Calu3 (cell line): ENCODE data around the gene UQCRC1. TPM values are rescaled to one million over a fixed set of nuclear protein-coding genes. Genes with fewer than 3 reads are reported as not detected.

Source experiments
- BruUV-seq: library from RNA; stranded (reverse); fragments of 400-500 nt; replicated peaks from 2 replicates; lab custom pipeline; 2021; lab: Mats Ljungman, UMichigan
- CTCF ChIA-PET: fragments of 300-600 bp; sonication (Branson Sonifier 250); formaldehyde crosslinking; loops from one replicate; lab custom pipeline; 2022; ENCODE audit warnings: antibody characterized with exemption; lab: Charles Lee
- DNase-seq: peaks from one replicate; pipeline ENCODE4 v3.0.0; 2022
- H3K27ac Mint-ChIP-seq: one replicate; pipeline ENCODE4 v1.8.0; 2022; ENCODE audit warnings: mixed read lengths; ENCODE audit not compliant: unreplicated experiment
- H3K27me3 Mint-ChIP-seq: one replicate; pipeline ENCODE4 v1.8.0; 2022; ENCODE audit warnings: mixed read lengths; ENCODE audit not compliant: unreplicated experiment
- H3K36me3 Mint-ChIP-seq: one replicate; pipeline ENCODE4 v1.8.0; 2022; ENCODE audit warnings: mild to moderate bottlenecking, moderate library complexity, mixed read lengths; ENCODE audit not compliant: insufficient read depth, unreplicated experiment
- H3K4me1 Mint-ChIP-seq: one replicate; pipeline ENCODE4 v1.8.0; 2022; ENCODE audit warnings: mild to moderate bottlenecking, low read depth, mixed read lengths; ENCODE audit not compliant: unreplicated experiment
- H3K4me3 Mint-ChIP-seq: one replicate; pipeline ENCODE4 v1.8.0; 2022; ENCODE audit warnings: mild to moderate bottlenecking, low read depth, moderate library complexity, mixed read lengths; ENCODE audit not compliant: unreplicated experiment
- H3K9me3 Mint-ChIP-seq: one replicate; pipeline ENCODE4 v1.8.0; 2022; ENCODE audit warnings: low read depth, mixed read lengths; ENCODE audit not compliant: unreplicated experiment
- CTCF ChIP-seq: fragments of 200-600 bp; IDR thresholded peaks from one replicate; pipeline ENCODE4 v1.8.0; 2022; ENCODE audit warnings: antibody characterized with exemption; ENCODE audit not compliant: unreplicated experiment
- intact Hi-C: fragments of 100-400 bp; cut with micrococcal nuclease; formaldehyde crosslinking; loops from one replicate; pipeline ENCODE4 v1.10.0; 2022; ENCODE audit not compliant: unreplicated experiment
- total RNA-seq: library from RNA; stranded (reverse); gene quantifications from 2 replicates; pipeline ENCODE4 v1.2.3, GENCODE V29; 2022

UQCRC1 gene
- total RNA-seq, 1 experiment from 2014 or later = 207 TPM

DNA sequence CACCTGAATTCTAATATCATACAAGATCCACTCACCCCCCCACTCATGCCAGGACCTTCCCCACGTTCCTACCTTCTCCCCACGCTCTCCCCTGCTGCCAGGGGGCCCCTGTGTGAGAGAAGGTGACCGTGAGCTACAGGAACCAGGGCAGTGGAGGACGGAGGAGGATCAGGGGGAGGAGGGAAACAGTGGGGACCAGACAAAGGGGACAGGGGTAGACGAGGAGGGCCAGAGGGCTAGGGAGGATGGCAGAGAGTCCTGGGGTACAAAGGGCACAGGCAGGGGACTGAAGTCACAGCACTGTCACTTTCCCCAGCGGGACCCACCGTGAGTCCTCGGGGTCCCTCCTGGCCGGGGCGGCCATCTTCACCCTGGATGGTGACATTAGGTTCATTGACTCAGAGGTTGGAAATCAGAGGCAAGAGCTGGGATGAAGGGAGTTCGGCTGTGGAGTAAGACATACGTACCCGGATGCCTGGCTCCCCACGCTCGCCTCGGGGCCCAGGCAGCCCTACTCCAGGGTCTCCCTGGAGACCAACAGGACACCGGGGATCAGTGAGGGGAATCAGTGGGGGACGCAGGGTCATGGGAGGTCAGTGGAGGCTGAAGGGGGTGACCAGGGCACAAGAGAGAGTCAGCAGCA lies 39.5 kb downstream of the UQCRC1 start:
- BruUV-seq = no TSS peak
- peaks cover 11% of the 10 kb centered on the region for H3K4me1 Mint-ChIP-seq
- TF ChIP-seq CTCF = no peak
- no peak overlapping the region for H3K27ac Mint-ChIP-seq
- no peaks in the 10 kb centered on the region for H3K9me3 Mint-ChIP-seq
- H3K27me3 Mint-ChIP-seq = no peaks in the 10 kb centered on the region
- intact Hi-C loops = no loop called here
- no peaks in the 10 kb centered on the region for H3K36me3 Mint-ChIP-seq
- CTCF ChIA-PET = interaction anchor here (0.5 kb wide), 1 partner anchor 26 kb away, joined by 4 read pairs; no protein-coding TSS in a partner anchor
- no peak overlapping the region for H3K4me3 Mint-ChIP-seq
- DNase-seq = no peak

DNA sequence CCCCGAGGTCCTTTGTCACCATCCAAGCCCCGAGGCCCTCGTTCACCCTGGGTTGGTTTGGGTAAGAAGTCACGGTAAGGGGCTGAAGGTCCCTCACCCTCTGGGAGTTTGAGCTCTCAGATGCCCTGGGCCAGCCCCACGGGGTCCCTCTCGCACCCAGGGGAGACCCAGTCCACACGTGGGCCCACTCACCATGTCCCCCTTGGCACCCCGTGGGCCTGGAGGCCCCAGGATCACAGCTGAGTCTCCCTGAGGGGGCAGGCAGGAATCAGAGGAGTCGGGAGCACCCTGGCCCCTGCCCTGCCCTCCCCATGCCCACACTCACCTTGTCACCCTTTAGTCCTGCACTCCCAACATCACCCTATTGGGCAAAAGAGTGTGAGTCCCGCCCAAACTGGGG lies 40.0 kb downstream of the UQCRC1 start:
- H3K4me1 Mint-ChIP-seq = peaks cover 12% of the 10 kb centered on the region
- DNase-seq = no peak
- no peaks in the 10 kb centered on the region for H3K36me3 Mint-ChIP-seq
- H3K27me3 Mint-ChIP-seq = no peaks in the 10 kb centered on the region
- no peak overlapping the region for H3K27ac Mint-ChIP-seq
- H3K9me3 Mint-ChIP-seq = no peaks in the 10 kb centered on the region
- intact Hi-C loops = no loop called here
- BruUV-seq = no TSS peak
- no peak overlapping the region for H3K4me3 Mint-ChIP-seq
- no peak for TF ChIP-seq CTCF
- CTCF ChIA-PET = interaction anchor here (0.5 kb wide), 1 partner anchor 25 kb away, joined by 4 read pairs; no protein-coding TSS in a partner anchor

GRCh38 chr3:48568476-48568875 lies 41.0 kb downstream of the UQCRC1 start:
- H3K9me3 Mint-ChIP-seq = no peaks in the 10 kb centered on the region
- no peak for DNase-seq
- CTCF ChIA-PET = no interaction called here
- peaks cover 5% of the 10 kb centered on the region for H3K36me3 Mint-ChIP-seq
- intact Hi-C loops = no loop called here
- TF ChIP-seq CTCF = no peak
- H3K27me3 Mint-ChIP-seq = no peaks in the 10 kb centered on the region
- H3K4me3 Mint-ChIP-seq = no peak overlapping the region
- H3K4me1 Mint-ChIP-seq = peaks cover 22% of the 10 kb centered on the region
- BruUV-seq = no TSS peak
- H3K27ac Mint-ChIP-seq = no peak overlapping the region

- Mint-ChIP-seq H3K36me3 (peaks cover 5% of the 10 kb centered on the region), H3K4me1 (peaks cover 30% of the 10 kb centered on the region), H3K27me3 (no peaks in the 10 kb centered on the region), H3K4me3 (no peak overlapping the region), H3K9me3 (no peaks in the 10 kb centered on the region), H3K27ac (no peak overlapping the region)
- DNase-seq = no peak
- intact Hi-C loops = no loop called here
- no peak for TF ChIP-seq CTCF
- CTCF ChIA-PET = interaction anchor here (0.7 kb wide), 2 partner anchors 312 to 1504 kb away, joined by 8 read pairs; no protein-coding TSS in a partner anchor
- BruUV-seq = no TSS peak
These were observed 41.9 kb downstream of the UQCRC1 start for GRCh38 chr3:48567500-48567899.
